ENCODE data around the gene PAF1.

The PAF1 gene

GRCh38 chr19:39407410-39407659, 16.4 kb upstream of the PAF1 start:
- peak overlapping the region; percentile 85 for H3K27ac ChIP-seq
- TF ChIP-seq ZFX (IDR thresholded peaks at IDR 0.05) (no peak), CTCF (conservative IDR thresholded peaks at IDR 0.05) (no peak)

GRCh38 chr19:39406656-39407409, 15.9 kb upstream of the PAF1 start, which contains the start of gene ZFP36:
ZFP36 (plus strand) TSS chr19:39406847; CDS start chr19:39406905, 58 bp downstream.
- TF ChIP-seq ZFX (IDR thresholded peaks at IDR 0.05) = no peak
- peak within 1 kb of the TSS; percentile 85 for H3K27ac ChIP-seq

- peak overlapping the region; percentile 85 for H3K27ac ChIP-seq
- TF ChIP-seq CTCF (conservative IDR thresholded peaks at IDR 0.05) = no peak
- no peak for TF ChIP-seq ZFX (IDR thresholded peaks at IDR 0.05)
These were observed 15.2 kb upstream of the PAF1 start for GRCh38 chr19:39405958-39406655.

GRCh38 chr19:39405261-39405957, 14.5 kb upstream of the PAF1 start:
- no peak overlapping the region; the same call in 1 of the 2 replicates for H3K27ac ChIP-seq
- no peak for TF ChIP-seq CTCF (conservative IDR thresholded peaks at IDR 0.05)
- no peak for TF ChIP-seq ZFX (IDR thresholded peaks at IDR 0.05)

- peak overlapping the region; percentile 90 for H3K27ac ChIP-seq
- TF ChIP-seq CTCF (conservative IDR thresholded peaks at IDR 0.05) (no peak), ZFX (IDR thresholded peaks at IDR 0.05) (no peak)
These were observed 12.7 kb upstream of the PAF1 start for GRCh38 chr19:39403331-39404312.

- TF ChIP-seq ZFX (IDR thresholded peaks at IDR 0.05) = no peak; the same call in 1 of the 2 replicates
- no peak for TF ChIP-seq CTCF (conservative IDR thresholded peaks at IDR 0.05)
These were observed 11.7 kb upstream of the PAF1 start for GRCh38 chr19:39402346-39403300.

More at GRCh38 chr19:39402346-39403300, 11.7 kb upstream of the PAF1 start:
- H3K27ac ChIP-seq = peak overlapping the region; percentile 90

All from C4-2B (cell line).